HK-2 (cell line): ENCODE data around the gene FOSL2.

Source experiments
- DNase-seq: peaks from one replicate; pipeline ENCODE4 v3.0.0-alpha.2; 2018; ENCODE audit not compliant: unreplicated experiment

FOSL2 gene

DNA sequence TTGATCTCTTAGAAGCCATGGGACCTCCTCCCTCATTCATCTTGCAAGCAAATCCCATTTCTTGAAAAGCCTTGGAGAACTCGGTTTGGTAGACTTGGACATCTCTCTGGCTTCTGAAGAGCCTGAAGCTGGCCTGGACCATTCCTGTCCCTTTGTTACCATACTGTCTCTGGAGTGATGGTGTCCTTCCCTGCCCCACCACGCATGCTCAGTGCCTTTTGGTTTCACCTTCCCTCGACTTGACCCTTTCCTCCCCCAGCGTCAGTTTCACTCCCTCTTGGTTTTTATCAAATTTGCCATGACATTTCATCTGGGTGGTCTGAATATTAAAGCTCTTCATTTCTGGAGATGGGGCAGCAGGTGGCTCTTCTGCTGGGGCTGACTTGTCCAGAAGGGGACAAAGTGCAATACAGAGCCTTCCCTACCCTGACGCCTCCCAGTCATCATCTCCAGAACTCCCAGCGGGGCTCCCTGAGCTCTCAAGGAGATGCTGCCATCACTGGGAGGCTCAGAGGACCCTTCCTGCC is 20.0 kb downstream of the FOSL2 start:
- no peak for DNase-seq

DNA sequence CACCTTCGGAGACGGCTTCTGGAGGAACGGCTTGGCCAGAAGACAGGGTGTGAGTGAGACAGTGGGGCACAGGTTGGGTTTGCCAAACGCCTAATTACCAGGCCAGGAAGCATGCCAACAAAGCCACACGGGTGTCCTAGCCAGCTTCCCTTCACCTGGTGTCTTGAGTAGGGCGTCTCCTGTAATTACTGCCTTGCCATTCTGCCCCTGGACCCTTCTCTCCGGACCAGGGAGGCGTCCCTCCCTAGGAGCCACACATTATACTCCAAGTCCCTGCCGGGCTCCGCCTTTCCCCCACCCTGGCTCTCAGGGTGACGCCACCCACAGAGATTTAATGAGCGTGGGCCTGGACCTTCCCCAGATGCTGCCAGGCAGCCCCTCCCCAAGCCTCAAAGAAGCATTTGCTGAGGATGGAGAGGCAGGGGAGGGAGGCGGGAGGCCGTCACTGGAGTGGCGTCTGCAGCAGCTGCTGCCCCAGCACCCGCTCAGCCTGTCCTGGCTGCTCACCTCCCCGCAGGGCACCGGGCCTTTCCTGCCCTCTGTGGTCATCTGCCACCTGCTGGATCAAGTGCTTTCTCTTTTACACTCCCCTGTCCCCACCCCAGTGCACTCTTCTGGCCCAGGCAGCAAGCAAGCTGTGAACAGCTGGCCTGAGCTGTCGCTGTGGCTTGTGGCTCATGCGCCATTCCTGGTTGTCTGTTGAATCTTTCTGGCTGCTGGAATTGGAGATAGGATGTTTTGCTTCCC is 20.7 kb downstream of the FOSL2 start:
- DNase-seq: no peak

DNA sequence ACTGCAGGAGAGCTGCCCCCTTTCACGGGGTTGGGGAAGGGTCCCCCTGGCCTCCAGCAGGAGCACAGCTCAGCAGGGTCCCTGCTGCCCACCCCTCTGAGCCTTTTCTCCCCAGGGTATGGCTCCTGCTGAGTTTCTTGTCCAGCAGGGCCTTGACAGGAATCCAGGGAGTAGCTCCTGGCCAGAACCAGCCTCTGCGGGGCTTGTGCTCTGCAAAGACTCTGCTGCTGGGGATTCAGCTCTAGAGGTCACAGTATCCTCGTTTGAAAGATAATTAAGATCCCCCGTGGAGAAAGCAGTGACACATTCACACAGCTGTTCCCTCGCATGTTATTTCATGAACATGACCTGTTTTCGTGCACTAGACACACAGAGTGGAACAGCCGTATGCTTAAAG is 21.2 kb downstream of the FOSL2 start:
- no peak for DNase-seq

DNA sequence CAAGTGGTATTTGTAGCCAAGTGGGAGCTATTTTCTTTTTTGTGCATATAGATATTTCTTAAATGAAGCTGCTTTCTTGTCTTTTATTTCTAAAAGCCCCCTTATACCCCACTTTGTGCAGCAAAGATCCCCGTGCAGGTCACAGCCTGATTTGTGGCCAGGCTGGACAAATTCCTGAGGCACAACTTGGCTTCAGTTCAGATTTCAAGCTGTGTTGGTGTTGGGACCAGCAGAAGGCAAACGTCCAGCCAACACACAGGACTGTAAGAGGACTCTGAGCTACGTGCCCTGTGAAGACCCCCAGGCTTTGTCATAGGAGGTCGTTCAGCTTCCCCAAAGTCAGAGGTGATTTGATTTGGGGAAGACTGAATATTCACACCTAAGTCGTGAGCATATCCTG is 21.9 kb downstream of the FOSL2 start:
- DNase-seq: no peak

DNA sequence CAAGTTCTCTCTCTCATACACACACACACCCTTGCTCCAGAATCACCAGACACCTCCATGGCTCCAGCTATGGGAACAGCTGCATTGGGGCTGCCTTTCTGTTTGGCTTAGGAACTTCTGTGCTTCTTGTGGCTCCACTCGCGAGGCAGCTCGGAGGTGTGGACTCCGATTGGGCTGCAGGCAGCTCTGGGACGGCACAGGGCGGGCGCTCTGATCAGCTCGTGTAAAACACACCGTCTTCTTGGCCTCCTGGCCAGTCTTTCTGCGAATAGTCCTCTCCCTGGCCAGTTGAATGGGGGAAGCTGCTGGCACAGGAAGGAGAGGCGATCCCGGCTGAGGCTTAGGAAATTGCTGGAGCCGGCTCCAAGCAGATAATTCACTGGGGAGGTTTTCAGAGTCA is 22.4 kb downstream of the FOSL2 start:
- DNase-seq: no peak

DNA sequence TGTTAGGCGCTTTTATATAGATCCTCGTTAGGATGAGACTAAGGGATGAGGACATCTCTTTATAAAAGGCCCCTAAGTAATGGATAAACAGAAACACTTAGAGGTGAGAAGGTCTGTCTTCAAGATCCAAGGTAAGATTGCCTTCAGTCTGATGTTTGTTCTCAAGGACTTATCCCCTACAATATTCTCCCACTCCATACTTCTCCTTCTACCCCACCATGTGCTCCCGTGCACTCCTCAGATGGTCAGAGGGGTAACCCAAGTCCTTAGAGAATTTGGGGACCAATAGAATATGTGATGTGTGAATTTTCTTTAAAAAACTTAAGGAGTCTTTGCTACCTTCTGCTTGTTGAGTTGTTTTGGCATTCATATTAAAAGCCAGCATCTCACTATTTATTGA is 23.1 kb downstream of the FOSL2 start:
- no peak for DNase-seq

DNA sequence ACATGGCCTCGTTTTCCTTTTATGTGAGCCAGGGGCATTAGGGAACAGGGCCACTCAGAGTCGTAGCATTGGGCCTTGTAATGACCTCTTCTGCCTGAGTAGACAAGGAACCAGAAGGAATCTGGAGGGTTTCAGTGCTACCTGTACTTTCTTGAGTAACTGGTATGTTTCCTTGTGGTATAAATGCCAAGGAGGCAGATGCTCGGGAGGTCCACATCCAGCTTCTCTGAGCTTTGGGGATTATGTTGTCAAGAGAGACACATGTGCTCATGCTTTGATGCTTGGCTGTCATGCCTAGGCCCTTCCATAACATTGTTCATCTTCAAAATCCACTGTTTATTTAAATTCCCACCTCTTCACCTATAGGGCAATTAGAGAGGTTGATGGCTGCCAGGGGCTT is 26.3 kb downstream of the FOSL2 start:
- no peak for DNase-seq

DNA sequence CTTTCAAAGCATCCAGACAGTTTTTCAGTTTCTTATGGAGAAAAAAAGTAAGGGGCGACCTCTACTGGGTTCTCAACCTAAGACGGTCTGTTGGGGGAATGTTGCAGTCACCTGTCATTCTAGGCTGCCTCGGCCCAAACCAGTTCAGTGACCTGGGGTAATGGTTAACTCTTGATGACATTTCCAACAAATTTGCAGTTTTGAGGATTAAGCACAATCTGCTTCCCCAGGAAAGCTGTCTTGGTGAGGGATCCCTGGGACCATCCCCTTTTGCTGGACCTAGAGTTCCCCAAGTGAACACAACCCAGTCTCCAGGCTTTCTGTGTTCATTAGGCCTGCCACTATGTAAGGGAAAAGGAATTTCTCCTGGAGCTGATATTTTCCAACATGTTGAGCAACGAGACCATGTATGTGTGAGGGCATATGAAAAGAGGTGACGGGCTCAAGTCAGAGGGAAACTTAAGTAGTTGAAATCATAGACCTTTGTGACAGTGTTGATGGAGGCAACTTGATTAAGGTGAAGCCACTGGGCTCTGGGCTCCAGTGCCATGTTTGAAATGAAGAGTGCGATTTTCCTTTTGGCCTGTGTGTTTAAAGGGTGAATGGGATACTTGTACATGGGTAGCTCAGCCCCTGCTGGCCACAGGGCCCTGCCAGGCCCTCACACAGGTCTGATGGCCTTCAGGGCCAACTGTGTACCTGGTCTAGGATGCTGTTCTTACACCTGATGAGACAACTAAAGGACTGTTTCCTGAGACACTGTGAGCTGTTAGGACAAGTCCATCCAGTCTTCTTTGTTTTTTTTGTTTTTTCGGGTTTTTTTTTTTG is 27.0 kb downstream of the FOSL2 start:
- DNase-seq: no peak

DNA sequence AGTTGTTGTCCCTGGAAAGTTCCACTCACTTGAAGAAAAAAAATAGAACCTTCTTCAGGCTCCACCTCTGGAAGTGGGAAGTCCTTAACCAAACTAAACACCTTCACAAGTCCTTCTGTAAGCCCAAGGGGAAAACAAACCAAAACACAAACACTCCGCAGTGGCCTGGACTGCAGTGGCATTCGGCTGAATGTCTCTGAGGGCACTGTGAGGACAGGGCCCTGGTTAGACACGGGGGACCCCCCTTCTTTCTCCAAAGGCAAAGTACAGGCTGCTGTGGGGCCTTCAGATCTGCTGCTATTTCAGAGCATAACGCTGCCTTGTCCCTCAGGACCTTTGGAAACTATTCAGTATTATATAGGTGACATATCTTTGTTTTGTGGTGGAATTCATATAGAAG is 28.1 kb downstream of the FOSL2 start:
- DNase-seq: no peak

DNA sequence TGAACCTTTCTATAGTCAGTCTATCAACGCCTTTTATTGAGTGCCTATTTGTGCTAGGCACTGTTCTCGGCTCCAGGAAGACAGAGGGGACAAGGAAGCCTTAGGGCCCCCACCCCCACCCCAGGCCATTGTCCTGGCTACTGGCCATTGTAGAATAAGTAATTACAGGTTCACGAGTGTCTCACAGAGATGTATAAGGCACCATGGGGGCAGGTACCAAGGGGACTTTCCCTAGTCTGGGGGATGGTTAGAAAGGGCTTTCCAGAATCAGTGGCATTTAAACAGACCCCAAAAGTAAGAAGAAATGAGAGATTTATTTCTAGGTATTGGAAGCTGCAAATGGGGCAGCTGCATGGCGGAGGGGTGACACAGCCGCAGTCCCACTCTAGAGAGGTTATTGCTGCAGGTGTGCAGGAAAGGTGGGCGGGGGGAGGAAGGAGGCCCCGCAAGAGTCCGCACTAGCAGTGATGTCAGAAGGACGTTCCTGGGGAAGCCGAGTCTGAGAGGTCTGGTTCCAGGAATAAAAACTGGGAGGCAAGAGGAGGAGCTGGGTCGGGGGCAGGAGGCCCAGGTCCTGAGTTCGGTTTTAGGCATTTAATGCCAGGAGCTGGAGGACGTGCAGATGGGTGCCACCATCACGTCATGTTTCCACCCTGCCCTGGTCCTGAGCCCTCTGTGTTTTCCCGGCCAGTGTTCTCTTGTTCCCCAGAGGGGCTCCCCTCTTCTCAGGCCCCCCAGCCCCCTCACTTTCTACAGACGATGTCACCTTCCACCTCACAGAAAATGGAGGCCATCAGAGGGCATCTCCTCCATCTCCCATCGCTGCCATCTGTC is 30.5 kb downstream of the FOSL2 start:
- DNase-seq: no peak

DNA sequence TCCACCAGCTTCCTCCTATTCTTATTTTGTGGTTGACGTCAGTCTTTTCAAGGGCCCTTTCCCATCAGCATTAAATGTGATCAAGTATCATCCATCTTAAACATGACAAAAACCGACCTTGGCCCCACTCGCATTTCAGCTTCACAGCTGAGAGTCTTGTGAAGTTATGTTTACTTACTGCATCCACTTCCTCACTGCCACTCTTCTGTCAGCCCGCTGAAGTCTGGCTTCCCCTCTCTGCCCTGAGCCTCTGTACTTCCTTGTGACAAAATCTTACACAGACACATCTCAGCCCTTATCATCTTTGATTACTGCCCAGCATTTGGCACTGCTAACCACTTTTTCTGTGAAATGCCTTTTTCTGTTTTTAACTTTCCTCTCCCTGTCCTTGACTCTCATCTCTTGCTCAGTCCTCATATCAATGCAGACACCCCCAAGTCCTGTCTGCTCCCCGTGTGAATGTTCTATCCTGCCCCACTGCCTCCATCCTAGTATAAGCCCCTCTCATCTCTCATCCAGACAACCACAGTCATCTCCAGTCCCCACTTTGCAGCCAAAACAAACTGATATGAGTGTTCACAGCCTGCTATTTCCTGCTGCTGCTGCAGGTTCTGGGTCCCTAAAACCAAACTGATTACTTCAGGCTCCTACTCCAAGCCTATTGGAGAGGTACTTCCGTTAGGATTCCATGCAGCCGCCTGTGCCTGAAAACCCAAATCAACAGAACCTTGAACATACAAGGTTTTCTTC is 31.4 kb downstream of the FOSL2 start:
- no peak for DNase-seq

DNA sequence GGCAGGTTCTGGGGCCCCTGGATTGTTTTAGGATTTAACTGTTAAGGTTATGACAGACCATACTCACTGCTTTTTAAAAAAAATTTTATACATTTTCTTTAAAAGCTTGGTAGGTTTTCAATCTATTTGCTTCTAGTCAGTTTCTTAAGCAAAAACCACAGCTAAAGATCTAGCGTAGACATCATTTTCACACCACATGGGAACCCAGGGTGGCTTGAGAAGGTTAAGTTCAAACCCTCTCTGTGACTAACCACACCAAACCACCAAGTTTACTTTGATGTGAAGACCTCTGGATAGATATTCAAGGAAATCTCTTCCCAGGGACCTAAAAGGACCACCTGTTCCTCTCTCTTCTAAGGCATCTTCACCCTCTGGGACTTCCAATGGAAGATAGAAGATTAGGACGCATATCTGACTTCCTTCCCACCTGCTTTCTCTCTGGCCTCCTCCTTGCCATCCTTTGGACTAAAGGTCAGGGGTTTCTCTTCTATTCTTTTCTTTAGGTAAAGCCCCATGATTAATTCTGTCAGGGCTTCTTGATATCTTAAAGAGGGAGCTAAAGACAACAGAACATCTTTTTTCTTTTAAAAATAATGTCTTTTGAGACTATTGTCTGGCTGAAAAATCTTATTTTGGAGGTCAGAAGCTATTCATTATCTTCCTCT is 32.3 kb downstream of the FOSL2 start:
- DNase-seq: no peak

DNA sequence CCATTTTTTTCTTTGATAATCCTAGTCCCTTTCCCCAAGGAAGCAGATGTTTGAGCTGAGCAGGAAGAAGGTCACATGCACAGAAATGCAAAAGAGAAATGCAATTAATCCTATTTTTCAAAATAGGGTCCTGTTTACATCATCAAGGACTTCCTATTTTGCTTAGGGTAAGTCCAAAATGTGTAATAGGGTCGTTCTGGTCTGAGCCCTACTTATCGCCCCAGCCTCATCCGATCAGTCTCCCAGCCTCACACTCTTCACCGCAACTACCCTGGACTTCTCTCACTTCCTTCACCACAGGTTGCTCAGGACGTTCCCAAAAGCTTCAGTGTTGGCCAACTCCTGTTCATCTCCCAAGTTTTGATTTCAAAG is 32.8 kb downstream of the FOSL2 start:
- DNase-seq: no peak

DNA sequence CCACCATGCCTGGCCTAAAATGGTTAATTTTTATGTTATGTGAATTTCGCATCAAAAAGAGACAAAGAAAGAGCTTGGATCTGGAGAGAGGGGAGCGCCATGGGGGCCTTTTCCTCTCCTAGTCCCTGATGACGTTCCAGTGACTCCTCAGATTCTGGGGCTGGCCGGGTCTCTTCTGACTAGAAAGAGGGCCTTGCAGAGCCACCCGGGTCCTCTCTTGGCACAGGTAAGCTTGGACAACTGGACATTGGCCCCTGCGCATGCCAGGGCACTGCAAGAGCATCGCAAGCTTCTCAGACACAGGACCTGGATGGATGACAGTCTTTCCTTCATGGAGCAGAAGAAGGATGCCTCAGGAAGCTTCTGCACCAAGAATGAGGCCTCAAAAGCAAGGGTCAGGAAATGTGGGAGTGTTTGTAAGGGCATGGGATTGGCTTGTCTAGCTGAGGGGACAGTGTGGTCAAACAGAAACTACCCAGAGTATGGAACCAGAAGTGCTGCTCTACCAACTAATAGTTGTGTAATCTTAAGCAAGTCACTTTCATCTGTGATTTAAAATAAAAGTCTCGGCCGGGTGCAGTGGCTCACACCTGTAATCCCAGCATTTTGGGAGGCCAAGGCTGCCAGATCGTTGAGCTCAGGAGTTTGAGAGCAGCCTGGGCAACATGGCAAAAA is 35.2 kb downstream of the FOSL2 start:
- DNase-seq: no peak

DNA sequence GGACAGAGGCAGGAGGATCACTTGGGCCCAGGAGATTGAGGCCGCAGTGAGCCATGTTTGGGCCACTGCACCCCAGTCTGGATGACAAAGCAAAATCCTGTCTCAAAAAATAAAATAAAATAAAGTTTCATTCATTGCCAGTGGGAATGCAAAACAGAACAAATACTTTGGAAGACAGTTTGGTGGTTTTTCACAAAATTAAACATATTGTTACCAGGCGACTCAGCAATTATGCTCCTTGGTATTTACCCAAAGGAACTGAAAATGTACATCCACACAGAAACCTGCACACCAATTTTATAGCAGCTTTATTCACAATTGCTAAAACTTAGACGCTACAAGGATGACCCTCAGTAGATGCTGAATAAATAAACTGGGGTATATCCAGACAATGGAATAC is 35.8 kb downstream of the FOSL2 start:
- no peak for DNase-seq

DNA sequence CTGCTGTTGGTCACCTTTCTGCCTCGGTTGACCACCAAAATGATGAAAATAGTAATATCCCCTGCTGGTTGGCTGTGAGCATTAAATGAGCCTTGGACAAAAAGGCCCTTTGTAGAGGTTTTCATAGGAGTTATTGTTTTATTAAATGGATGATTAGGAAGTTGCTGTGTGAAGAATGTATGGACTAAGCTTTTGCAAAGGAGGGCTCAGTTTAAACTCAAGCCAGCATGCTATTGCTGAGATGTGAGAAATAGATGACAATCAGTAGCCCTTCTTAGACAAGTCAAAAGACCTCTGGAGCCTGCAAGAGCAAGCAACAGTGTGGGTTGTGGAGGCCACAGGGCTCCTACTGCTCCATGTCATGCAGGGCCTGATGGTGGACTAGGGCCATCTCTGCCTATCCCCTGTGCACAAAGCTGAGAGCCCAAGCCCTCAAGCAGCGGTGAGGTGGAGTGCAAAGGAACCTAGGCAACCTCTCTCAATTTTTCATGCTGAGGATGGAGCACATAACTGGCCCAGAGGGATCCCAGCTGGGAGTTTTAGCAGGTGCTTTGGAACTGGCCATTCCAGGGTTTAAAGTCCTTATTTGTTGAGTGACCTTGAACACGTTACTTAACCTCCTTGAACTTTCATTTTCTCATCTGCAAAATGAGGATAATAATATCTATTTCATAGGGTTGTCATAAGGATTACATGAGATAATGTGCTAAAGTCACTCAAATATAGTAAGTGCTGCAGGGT is 37.1 kb downstream of the FOSL2 start:
- DNase-seq: no peak

DNA sequence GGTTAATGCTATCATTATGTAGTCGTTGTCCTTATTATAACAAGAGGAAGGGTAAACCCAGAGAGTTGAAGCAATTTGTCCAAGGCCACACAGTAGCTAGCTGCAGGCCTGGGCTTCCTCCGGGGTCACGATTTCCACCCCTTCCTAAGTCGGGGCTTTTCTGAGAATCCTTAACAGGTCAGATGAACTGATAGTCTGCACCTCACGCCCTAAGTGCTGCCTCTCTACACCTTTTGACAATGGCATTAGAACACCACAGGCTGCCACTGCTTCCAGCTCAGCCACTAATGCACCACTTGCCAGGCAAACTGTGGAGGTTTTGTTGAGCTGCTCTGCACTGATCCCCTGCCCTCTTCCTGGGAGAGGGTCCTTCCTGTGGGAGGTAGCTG is 37.7 kb downstream of the FOSL2 start:
- DNase-seq: no peak

DNA sequence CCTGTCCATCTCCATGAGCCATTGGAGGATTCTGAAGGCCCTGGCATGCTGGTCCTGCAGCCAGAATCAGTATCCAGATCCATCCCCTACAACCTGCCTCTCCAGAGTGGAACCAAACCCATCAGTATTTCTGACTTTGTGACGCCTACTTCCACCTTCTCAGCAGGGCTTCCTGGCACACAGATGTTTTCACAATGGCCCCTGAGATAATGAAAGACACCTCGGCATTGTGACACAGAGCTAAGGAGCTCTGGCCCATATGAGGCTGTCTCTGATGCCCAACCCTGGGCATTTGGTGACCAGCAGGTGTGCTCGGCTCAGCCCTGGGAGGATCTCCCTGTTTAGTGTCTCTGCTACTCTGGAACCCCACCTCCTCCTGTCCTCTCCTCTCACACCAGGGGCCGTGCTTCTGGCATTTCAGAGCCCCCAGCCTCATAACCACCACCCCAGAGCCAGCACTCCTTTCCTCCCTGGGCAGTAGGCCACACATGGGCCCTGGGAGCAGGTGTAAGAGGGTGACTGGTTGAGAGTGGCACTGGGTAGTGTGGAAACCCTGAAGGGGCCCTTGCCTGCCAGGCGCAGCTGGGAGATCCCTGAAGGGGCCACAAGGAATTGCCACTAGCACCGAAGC is 38.2 kb downstream of the FOSL2 start:
- DNase-seq: no peak

DNA sequence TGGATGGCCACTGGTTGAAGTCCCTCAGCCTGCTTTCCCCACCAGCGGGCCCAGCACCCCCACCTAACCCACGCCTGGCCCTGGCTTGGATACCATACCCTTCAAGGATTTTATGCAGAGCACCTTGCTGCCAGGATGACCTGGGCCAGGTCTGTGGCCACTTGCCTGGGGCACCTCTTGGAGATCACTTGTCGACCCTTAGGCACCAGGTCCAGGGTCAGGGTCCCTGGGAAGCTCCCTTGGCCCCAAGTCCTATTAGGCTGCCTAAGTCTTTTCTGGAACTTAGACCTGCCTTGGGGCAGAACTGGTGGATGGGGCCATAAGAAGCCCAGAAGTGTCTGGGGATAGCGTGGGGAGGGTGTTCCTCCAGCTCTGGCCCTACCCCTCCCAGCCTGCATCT is 39.1 kb downstream of the FOSL2 start:
- no peak for DNase-seq
